HEK293 (cell line): ENCODE data around the gene RNF31.

Experiments used
- FEZF1 ChIP-seq: fragments of 450-650 bp; formaldehyde crosslinking; IDR thresholded peaks from 2 replicates; pipeline ENCODE4 v1.5.1; 2016; ENCODE audit warnings: missing biosample characterization, missing genetic modification characterization
- GFI1B ChIP-seq: fragments of 450-650 bp; formaldehyde crosslinking; IDR thresholded peaks from 2 replicates; pipeline ENCODE4 v1.5.1; 2016; ENCODE audit warnings: missing biosample characterization, missing genetic modification characterization
- IKZF3 ChIP-seq: fragments of 450-650 bp; IDR thresholded peaks from 2 replicates; pipeline ENCODE4 v1.5.0; 2018; ENCODE audit warnings: missing biosample characterization, mild to moderate bottlenecking, missing genetic modification characterization, moderate library complexity
- KLF16 ChIP-seq: fragments of 450-650 bp; formaldehyde crosslinking; IDR thresholded peaks from 2 replicates; pipeline ENCODE4 v1.5.1; 2017; ENCODE audit warnings: missing biosample characterization, missing genetic modification characterization
- OSR2 ChIP-seq: fragments of 450-650 bp; formaldehyde crosslinking; IDR thresholded peaks from 2 replicates; pipeline ENCODE4 v1.5.1; 2016; ENCODE audit warnings: missing biosample characterization, missing genetic modification characterization
- OVOL3 ChIP-seq: fragments of 450-650 bp; formaldehyde crosslinking; IDR thresholded peaks from 2 replicates; pipeline ENCODE4 v1.5.1; 2016; ENCODE audit warnings: missing biosample characterization, missing genetic modification characterization
- PRDM2 ChIP-seq: fragments of 450-650 bp; formaldehyde crosslinking; IDR thresholded peaks from 2 replicates; pipeline ENCODE4 v1.5.1; 2016; ENCODE audit warnings: missing biosample characterization, missing genetic modification characterization, borderline replicate concordance
- RBAK ChIP-seq: fragments of 450-650 bp; formaldehyde crosslinking; IDR thresholded peaks from 2 replicates; pipeline ENCODE4 v1.5.1; 2016; ENCODE audit warnings: missing biosample characterization, missing genetic modification characterization
- TRIM28 ChIP-seq: IDR thresholded peaks from 2 replicates; pipeline ENCODE4 v1.6.1; 2011; ENCODE audit warnings: low read length, control low read depth, borderline replicate concordance
- ZBTB6 ChIP-seq: fragments of 450-650 bp; formaldehyde crosslinking; IDR thresholded peaks from 2 replicates; pipeline ENCODE4 v1.5.1; 2017; ENCODE audit warnings: missing biosample characterization, missing genetic modification characterization
- ZIC2 ChIP-seq: fragments of 450-650 bp; formaldehyde crosslinking; IDR thresholded peaks from 2 replicates; pipeline ENCODE4 v1.5.1; 2016; ENCODE audit warnings: missing biosample characterization, missing genetic modification characterization
- ZNF146 ChIP-seq: fragments of 450-650 bp; formaldehyde crosslinking; IDR thresholded peaks from 2 replicates; pipeline ENCODE4 v1.5.1; 2016; ENCODE audit warnings: missing biosample characterization, missing genetic modification characterization
- ZNF2 ChIP-seq: fragments of 450-650 bp; formaldehyde crosslinking; IDR thresholded peaks from 2 replicates; pipeline ENCODE4 v1.5.1; 2016; ENCODE audit warnings: missing biosample characterization, missing genetic modification characterization
- ZNF335 ChIP-seq: fragments of 450-650 bp; formaldehyde crosslinking; conservative IDR thresholded peaks from 2 replicates; pipeline ENCODE4 v1.5.1; 2016; ENCODE audit warnings: missing biosample characterization, missing genetic modification characterization
- ZNF341 ChIP-seq: fragments of 450-650 bp; formaldehyde crosslinking; IDR thresholded peaks from 2 replicates; pipeline ENCODE4; 2016; ENCODE audit warnings: low read depth, missing biosample characterization, missing genetic modification characterization
- ZNF354C ChIP-seq: fragments of 450-650 bp; formaldehyde crosslinking; IDR thresholded peaks from 2 replicates; pipeline ENCODE4 v1.5.1; 2016; ENCODE audit warnings: missing biosample characterization, missing genetic modification characterization, low read depth, borderline replicate concordance
- ZNF362 ChIP-seq: fragments of 450-650 bp; formaldehyde crosslinking; IDR thresholded peaks from 2 replicates; pipeline ENCODE4 v1.5.1; 2016; ENCODE audit warnings: missing biosample characterization, missing genetic modification characterization
- ZNF37A ChIP-seq: fragments of 450-650 bp; IDR thresholded peaks from 2 replicates; pipeline ENCODE4 v1.5.1; 2018; ENCODE audit warnings: missing biosample characterization, missing genetic modification characterization
- ZNF404 ChIP-seq: fragments of 450-650 bp; formaldehyde crosslinking; IDR thresholded peaks from 2 replicates; pipeline ENCODE4 v1.5.1; 2017; ENCODE audit warnings: missing biosample characterization, missing genetic modification characterization
- ZNF571 ChIP-seq: fragments of 450-650 bp; formaldehyde crosslinking; IDR thresholded peaks from 2 replicates; pipeline ENCODE4 v1.5.0; 2017; ENCODE audit warnings: missing biosample characterization, missing genetic modification characterization
- ZNF707 ChIP-seq: fragments of 450-650 bp; formaldehyde crosslinking; IDR thresholded peaks from 2 replicates; pipeline ENCODE4 v1.5.1; 2016; ENCODE audit warnings: missing biosample characterization, missing genetic modification characterization
- ZNF837 ChIP-seq: fragments of 450-650 bp; formaldehyde crosslinking; IDR thresholded peaks from 2 replicates; pipeline ENCODE4 v1.5.1; 2016; ENCODE audit warnings: missing biosample characterization, missing genetic modification characterization
- TF ChIP-seq, protein P1 (sequence below): fragments of 450-650 bp; formaldehyde crosslinking; IDR thresholded peaks from 2 replicates; pipeline ENCODE4 v1.5.1; 2017; ENCODE audit warnings: missing biosample characterization, missing genetic modification characterization
- TF ChIP-seq, protein P2 (sequence below): fragments of 450-650 bp; formaldehyde crosslinking; IDR thresholded peaks from 2 replicates; pipeline ENCODE4 v1.5.0; 2017; ENCODE audit warnings: missing biosample characterization, missing genetic modification characterization, borderline replicate concordance
- TF ChIP-seq, protein P3 (sequence below): fragments of 450-650 bp; formaldehyde crosslinking; optimal IDR thresholded peaks from 2 replicates; pipeline ENCODE3; 2016; ENCODE audit warnings: missing biosample characterization, mild to moderate bottlenecking, missing genetic modification characterization
- TF ChIP-seq, protein P4 (sequence below): fragments of 450-650 bp; formaldehyde crosslinking; IDR thresholded peaks from 2 replicates; pipeline ENCODE4 v1.5.1; 2016; ENCODE audit warnings: missing biosample characterization, missing genetic modification characterization

The RNF31 gene

DNA sequence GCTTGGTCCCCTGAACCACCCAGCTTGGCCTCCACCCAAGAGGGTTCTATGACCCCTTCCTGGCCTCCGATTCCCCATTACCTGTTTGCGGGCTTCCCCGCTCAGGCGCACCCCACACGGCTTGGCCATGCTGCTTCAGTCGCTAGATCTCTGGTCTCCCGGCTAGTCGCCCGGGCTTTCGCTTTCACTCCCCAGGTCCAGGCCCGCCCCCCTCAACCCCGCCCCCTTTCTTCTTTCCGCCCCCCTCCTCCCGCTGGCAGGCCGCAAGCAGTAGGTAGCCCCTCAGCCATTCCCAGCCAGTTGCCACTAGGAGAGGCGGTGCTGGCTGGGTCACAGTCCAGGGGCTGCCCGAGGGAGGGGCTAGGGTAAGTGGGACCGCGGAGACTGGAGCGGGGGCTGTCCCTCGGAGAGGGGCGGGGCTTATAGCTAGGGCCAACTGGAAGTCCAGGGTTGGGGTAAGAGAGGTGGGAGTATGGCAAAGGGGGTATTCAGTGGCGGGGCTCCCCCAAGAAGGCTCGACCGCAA, 783 bp upstream of the RNF31 start, which contains the start of gene PSME2 (continued):
- TF ChIP-seq, protein P1, sequence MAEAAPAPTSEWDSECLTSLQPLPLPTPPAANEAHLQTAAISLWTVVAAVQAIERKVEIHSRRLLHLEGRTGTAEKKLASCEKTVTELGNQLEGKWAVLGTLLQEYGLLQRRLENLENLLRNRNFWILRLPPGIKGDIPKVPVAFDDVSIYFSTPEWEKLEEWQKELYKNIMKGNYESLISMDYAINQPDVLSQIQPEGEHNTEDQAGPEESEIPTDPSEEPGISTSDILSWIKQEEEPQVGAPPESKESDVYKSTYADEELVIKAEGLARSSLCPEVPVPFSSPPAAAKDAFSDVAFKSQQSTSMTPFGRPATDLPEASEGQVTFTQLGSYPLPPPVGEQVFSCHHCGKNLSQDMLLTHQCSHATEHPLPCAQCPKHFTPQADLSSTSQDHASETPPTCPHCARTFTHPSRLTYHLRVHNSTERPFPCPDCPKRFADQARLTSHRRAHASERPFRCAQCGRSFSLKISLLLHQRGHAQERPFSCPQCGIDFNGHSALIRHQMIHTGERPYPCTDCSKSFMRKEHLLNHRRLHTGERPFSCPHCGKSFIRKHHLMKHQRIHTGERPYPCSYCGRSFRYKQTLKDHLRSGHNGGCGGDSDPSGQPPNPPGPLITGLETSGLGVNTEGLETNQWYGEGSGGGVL: peak; percentile 83
- TF ChIP-seq PRDM2 (tag by site-specific recombination) (no peak), ZNF146 (no peak), FEZF1 (tag by site-specific recombination) (peak; percentile 74), TRIM28 (no peak), ZNF571 (no peak), ZNF837 (tag by site-specific recombination) (no peak), ZNF37A (tag by site-specific recombination) (no peak), ZNF354C (tag by site-specific recombination) (no peak), GFI1B (tag by site-specific recombination) (no peak), ZNF707 (tag by site-specific recombination) (no peak), ZNF341 (peak; percentile 98), KLF16 (peak; percentile 81), ZNF362 (no peak), ZBTB6 (tag by site-specific recombination) (no peak), ZIC2 (tag by site-specific recombination) (peak; percentile 29; the same call in 1 of the 2 replicates), IKZF3 (tag by site-specific recombination) (0 out of 2 replicates have a peak, but pooled peaks have one; percentile 14), OVOL3 (tag by site-specific recombination) (no peak), OSR2 (tag by site-specific recombination) (peak; percentile 40; the same call in 1 of the 2 replicates), ZNF404 (tag by site-specific recombination) (no peak), ZNF2 (tag by site-specific recombination) (0 out of 2 replicates have a peak, but pooled peaks have one; percentile 22), ZNF335 (peak; percentile 70), RBAK (tag by site-specific recombination) (no peak)
- TF ChIP-seq, protein P2, sequence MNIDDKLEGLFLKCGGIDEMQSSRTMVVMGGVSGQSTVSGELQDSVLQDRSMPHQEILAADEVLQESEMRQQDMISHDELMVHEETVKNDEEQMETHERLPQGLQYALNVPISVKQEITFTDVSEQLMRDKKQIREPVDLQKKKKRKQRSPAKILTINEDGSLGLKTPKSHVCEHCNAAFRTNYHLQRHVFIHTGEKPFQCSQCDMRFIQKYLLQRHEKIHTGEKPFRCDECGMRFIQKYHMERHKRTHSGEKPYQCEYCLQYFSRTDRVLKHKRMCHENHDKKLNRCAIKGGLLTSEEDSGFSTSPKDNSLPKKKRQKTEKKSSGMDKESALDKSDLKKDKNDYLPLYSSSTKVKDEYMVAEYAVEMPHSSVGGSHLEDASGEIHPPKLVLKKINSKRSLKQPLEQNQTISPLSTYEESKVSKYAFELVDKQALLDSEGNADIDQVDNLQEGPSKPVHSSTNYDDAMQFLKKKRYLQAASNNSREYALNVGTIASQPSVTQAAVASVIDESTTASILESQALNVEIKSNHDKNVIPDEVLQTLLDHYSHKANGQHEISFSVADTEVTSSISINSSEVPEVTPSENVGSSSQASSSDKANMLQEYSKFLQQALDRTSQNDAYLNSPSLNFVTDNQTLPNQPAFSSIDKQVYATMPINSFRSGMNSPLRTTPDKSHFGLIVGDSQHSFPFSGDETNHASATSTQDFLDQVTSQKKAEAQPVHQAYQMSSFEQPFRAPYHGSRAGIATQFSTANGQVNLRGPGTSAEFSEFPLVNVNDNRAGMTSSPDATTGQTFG (tag by site-specific recombination): no peak
- TF ChIP-seq, protein P3, sequence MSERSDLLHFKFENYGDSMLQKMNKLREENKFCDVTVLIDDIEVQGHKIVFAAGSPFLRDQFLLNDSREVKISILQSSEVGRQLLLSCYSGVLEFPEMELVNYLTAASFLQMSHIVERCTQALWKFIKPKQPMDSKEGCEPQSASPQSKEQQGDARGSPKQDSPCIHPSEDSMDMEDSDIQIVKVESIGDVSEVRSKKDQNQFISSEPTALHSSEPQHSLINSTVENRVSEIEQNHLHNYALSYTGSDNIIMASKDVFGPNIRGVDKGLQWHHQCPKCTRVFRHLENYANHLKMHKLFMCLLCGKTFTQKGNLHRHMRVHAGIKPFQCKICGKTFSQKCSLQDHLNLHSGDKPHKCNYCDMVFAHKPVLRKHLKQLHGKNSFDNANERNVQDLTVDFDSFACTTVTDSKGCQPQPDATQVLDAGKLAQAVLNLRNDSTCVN (tag by site-specific recombination): peak; percentile 38
- TF ChIP-seq, protein P4, sequence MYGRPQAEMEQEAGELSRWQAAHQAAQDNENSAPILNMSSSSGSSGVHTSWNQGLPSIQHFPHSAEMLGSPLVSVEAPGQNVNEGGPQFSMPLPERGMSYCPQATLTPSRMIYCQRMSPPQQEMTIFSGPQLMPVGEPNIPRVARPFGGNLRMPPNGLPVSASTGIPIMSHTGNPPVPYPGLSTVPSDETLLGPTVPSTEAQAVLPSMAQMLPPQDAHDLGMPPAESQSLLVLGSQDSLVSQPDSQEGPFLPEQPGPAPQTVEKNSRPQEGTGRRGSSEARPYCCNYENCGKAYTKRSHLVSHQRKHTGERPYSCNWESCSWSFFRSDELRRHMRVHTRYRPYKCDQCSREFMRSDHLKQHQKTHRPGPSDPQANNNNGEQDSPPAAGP (tag by site-specific recombination): no peak
